GM12875 (cell line): ENCODE data around the gene SPHKAP.

Experiments used
- H3K4me3 ChIP-seq: one replicate; pipeline ENCODE4 v1.5.1; 2011; ENCODE audit warnings: low read depth, low read length, control low read depth
- TF ChIP-seq, protein P1 (sequence below): IDR thresholded peaks from 2 replicates; pipeline ENCODE4 v1.5.1; 2011; ENCODE audit warnings: low read depth, mild to moderate bottlenecking, control low read depth, inconsistent platforms, low read length, moderate library complexity, borderline replicate concordance; ENCODE audit not compliant: insufficient read depth

Gene SPHKAP

DNA sequence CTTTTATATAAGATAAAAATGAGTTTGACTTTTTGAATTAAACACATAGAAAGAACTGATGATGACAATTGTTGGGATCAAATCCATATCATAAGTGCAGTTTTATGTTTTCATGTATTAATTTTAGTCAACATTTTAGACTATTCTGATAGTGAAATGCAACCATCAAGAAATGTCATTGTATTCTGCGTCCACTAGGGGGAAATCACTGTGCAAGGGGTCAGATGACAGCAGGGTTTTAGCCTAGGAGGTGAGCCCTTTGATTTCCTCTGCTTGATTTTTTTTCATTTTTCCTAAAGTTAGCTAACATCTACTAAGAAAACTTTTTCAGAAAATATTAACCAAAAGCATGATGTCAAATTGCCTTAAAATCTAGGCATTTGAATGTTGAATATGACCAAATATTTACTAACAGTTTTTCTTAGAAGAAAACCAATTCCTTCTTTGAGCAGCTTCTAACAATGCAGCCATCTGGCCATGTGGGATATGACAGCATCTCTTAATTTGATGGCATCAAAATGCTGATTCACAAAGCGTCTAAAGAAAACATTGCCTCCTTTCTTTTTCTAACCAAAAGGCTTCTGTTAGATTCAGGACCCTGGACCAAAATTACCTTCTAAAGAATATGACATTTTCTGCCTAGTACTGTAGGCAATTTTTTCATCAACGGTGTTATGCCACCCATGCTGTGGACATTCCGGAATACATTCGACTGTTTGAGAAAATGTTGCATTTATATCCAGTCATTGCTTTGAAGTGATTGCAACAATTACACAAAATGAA lies 141.5 kb downstream of the SPHKAP start:
- no peak overlapping the region for H3K4me3 ChIP-seq
- TF ChIP-seq, protein P1, sequence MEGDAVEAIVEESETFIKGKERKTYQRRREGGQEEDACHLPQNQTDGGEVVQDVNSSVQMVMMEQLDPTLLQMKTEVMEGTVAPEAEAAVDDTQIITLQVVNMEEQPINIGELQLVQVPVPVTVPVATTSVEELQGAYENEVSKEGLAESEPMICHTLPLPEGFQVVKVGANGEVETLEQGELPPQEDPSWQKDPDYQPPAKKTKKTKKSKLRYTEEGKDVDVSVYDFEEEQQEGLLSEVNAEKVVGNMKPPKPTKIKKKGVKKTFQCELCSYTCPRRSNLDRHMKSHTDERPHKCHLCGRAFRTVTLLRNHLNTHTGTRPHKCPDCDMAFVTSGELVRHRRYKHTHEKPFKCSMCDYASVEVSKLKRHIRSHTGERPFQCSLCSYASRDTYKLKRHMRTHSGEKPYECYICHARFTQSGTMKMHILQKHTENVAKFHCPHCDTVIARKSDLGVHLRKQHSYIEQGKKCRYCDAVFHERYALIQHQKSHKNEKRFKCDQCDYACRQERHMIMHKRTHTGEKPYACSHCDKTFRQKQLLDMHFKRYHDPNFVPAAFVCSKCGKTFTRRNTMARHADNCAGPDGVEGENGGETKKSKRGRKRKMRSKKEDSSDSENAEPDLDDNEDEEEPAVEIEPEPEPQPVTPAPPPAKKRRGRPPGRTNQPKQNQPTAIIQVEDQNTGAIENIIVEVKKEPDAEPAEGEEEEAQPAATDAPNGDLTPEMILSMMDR: peak; percentile 58

DNA sequence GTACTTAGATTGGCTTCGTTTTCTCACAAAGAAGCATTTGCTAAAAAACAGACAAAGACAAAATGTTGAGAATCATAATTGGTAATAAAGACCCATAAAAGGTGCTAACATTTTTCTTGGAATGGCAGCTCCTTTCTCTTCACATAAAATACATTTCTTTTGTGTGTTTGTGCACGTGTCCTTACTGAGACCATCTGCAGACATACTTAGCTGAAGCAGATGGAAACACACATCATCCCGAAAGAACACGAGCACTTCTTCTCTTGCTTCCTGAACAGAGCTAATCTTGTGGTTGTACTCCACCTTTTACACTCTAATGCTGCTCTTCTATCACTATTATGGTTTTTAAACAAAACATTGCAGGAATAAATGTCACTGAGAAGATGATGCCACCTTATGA lies 142.5 kb downstream of the SPHKAP start:
- TF ChIP-seq, protein P1: no peak
- H3K4me3 ChIP-seq: no peak overlapping the region

DNA sequence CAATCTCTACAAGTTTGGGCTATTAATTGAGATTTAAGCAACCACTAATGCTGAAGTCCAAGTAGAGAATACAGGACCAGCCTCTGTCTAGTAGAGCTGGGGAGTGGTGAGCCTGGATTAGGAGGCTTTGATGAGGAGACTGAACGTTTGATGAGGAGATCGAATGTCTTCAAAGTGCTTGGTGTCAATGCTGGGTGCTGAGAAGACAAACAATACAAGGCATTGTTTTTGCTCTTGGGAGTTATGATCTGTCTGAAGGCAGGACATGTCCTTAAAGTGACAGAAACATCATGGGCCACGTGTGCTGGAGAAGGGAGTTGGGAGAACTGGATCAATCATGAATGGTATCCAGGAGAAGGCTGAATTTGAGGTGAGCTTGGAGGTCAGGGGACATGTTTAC lies 143.6 kb downstream of the SPHKAP start:
- TF ChIP-seq, protein P1: no peak
- no peak overlapping the region for H3K4me3 ChIP-seq

GRCh38 chr2:228023619-228024018 lies 157.9 kb downstream of the SPHKAP start:
- TF ChIP-seq, protein P1: no peak
- no peak overlapping the region for H3K4me3 ChIP-seq

GRCh38 chr2:228018311-228018710 lies 163.2 kb downstream of the SPHKAP start:
- TF ChIP-seq, protein P1: no peak
- no peak overlapping the region for H3K4me3 ChIP-seq

GRCh38 chr2:228017784-228018183 lies 163.7 kb downstream of the SPHKAP start:
- TF ChIP-seq, protein P1: no peak

GRCh38 chr2:228016402-228016801 lies 165.1 kb downstream of the SPHKAP start:
- no peak overlapping the region for H3K4me3 ChIP-seq
- TF ChIP-seq, protein P1: no peak

More at GRCh38 chr2:228017784-228018183, 163.7 kb downstream of the SPHKAP start:
- H3K4me3 ChIP-seq: no peak overlapping the region
